Endothelial cell of umbilical vein (primary cell): ENCODE data around the gene MKRN1. TPM values are rescaled to one million over a fixed set of nuclear protein-coding genes. Genes with fewer than 3 reads are reported as not detected.

ENCODE experiments used
- BruUV-seq: library from RNA; stranded (reverse); fragments of 400-500 nt; replicated peaks from 2 replicates; lab custom pipeline; 2021; lab: Mats Ljungman, UMichigan
- CTCF ChIA-PET: fragments of 300-600, 350-600 bp; sonication (Branson Sonifier 250); formaldehyde crosslinking; loops from one replicate; lab custom pipeline; 2021; ENCODE audit warnings: antibody characterized with exemption, inconsistent platforms; lab: Charles Lee
- POLR2A ChIA-PET: fragments of 300-600, 350-600 bp; sonication (Branson Sonifier 250); formaldehyde crosslinking; loops from one replicate; lab custom pipeline; 2021; ENCODE audit warnings: antibody characterized with exemption, inconsistent platforms; lab: Charles Lee
- DNase-seq: peaks from one replicate; pipeline ENCODE4 v3.0.0-alpha.2; 2011; ENCODE audit warnings: low read depth, low spot score
- FAIRE-seq: peaks from 2 replicates; lab custom pipeline; 2011; peaks lifted over from hg19 to GRCh38; lab: Jason Lieb, UNC
- H2AFZ ChIP-seq: 2 replicates; pipeline ENCODE4 v1.6.0; 2012; ENCODE audit warnings: low read depth, low read length, control low read depth, inconsistent platforms
- H3K27ac ChIP-seq: 2 replicates; pipeline ENCODE4 v1.5.1; 2011; ENCODE audit warnings: low read depth, mild to moderate bottlenecking, control low read depth, low read length, moderate library complexity; ENCODE audit not compliant: insufficient read depth
- H3K27me3 ChIP-seq, 2 experiments: 2 replicates each; pipeline versions ENCODE4 v1.6.0 to v1.6.1; 2011; ENCODE audit warnings: low read length in 2 of 2, mixed read lengths in 1 of 2; ENCODE audit not compliant: control insufficient read depth in 2 of 2, insufficient read depth in 2 of 2
- H3K36me3 ChIP-seq, 2 experiments: 2 replicates in 1 of 2; 3 replicates in 1 of 2; pipeline ENCODE4 v1.5.1; 2011; ENCODE audit warnings: low read length in 2 of 2, mild to moderate bottlenecking in 1 of 2, moderate library complexity in 1 of 2; ENCODE audit not compliant: control insufficient read depth in 2 of 2, insufficient read depth in 2 of 2; ENCODE audit errors: extremely low read depth in 1 of 2
- H3K4me1 ChIP-seq: 3 replicates; pipeline ENCODE4 v1.5.1; 2011; ENCODE audit warnings: mild to moderate bottlenecking, low read length; ENCODE audit not compliant: control insufficient read depth, insufficient read depth; ENCODE audit errors: extremely low read depth
- H3K4me2 ChIP-seq: 2 replicates; pipeline ENCODE4 v1.6.1; 2011; ENCODE audit warnings: low read length, control low read depth, mixed read lengths; ENCODE audit not compliant: insufficient read depth
- H3K4me3 ChIP-seq, 3 experiments: fragments of 200-600 bp in 1 of 3; sonication (generic), shearing (Covaris generic) in 1 of 3; replicated peaks in 1 of 3; 2 replicates each; pipeline ENCODE4 v1.5.1; 2011 to 2016; ENCODE audit warnings: control low read depth in 3 of 3, low read length in 3 of 3, mild to moderate bottlenecking in 2 of 3, inconsistent platforms in 1 of 3, low read depth in 1 of 3, moderate library complexity in 1 of 3; ENCODE audit not compliant: insufficient read depth in 1 of 3
- H3K79me2 ChIP-seq: 2 replicates; pipeline ENCODE4 v1.6.0; 2012; ENCODE audit warnings: low read length, inconsistent platforms; ENCODE audit not compliant: control insufficient read depth, insufficient read depth
- H3K9ac ChIP-seq: replicated peaks from 2 replicates; pipeline ENCODE3; 2011; ENCODE audit warnings: low read length, control low read depth; ENCODE audit not compliant: insufficient read depth; ENCODE audit errors: extremely low read depth
- H3K9me1 ChIP-seq: replicated peaks from 3 replicates; pipeline ENCODE4 v1.6.0; 2011; ENCODE audit warnings: mild to moderate bottlenecking, low read length; ENCODE audit not compliant: control insufficient read depth, insufficient read depth; ENCODE audit errors: extremely low read depth
- H3K9me3 ChIP-seq: replicated peaks from 2 replicates; pipeline ENCODE4 v1.5.1; 2012; ENCODE audit warnings: low read length, inconsistent platforms; ENCODE audit not compliant: control insufficient read depth, insufficient read depth
- H4K20me1 ChIP-seq: replicated peaks from 2 replicates; pipeline ENCODE3; 2011; ENCODE audit warnings: mild to moderate bottlenecking, low read length; ENCODE audit not compliant: control insufficient read depth, insufficient read depth; ENCODE audit errors: extremely low read depth
- CTCF ChIP-seq, 2 donors: IDR thresholded peaks; 1 replicate in 1 of 2; 2 replicates in 1 of 2; pipeline ENCODE4 v1.5.1; 2011; ENCODE audit warnings: low read length in 2 of 2, mild to moderate bottlenecking in 2 of 2, moderate library complexity in 2 of 2, control low read depth in 1 of 2, inconsistent platforms in 1 of 2, low read depth in 1 of 2; ENCODE audit not compliant: insufficient read depth in 1 of 2; ENCODE audit errors: extremely low read depth in 1 of 2
- EZH2 ChIP-seq: IDR thresholded peaks from 2 replicates; pipeline ENCODE4 v1.6.1; 2012; ENCODE audit warnings: borderline replicate concordance, low read depth, mild to moderate bottlenecking, moderate library complexity, low read length, inconsistent platforms; ENCODE audit not compliant: severe bottlenecking
- FOS ChIP-seq: IDR thresholded peaks from 2 replicates; pipeline ENCODE4 v1.6.1; 2011; ENCODE audit warnings: mild to moderate bottlenecking, low read length, moderate library complexity, borderline replicate concordance; ENCODE audit not compliant: insufficient read depth
- GATA2 ChIP-seq: IDR thresholded peaks from 2 replicates; pipeline ENCODE4 v1.7.0; 2011; ENCODE audit warnings: low read depth, mild to moderate bottlenecking, moderate library complexity, mixed read lengths, low read length; ENCODE audit not compliant: insufficient read length, insufficient read depth
- JUN ChIP-seq: IDR thresholded peaks from 2 replicates; pipeline ENCODE4 v1.6.1; 2011; ENCODE audit warnings: borderline replicate concordance, low read depth; ENCODE audit not compliant: insufficient read length, insufficient read depth
- MAX ChIP-seq: IDR thresholded peaks from 2 replicates; pipeline ENCODE4 v1.6.1; 2011; ENCODE audit not compliant: insufficient read depth, insufficient read length
- MYC ChIP-seq: IDR thresholded peaks from one replicate; pipeline ENCODE4 v1.6.1; 2011; ENCODE audit warnings: mild to moderate bottlenecking, low read depth, low read length
- POLR2A ChIP-seq: IDR thresholded peaks from 2 replicates; pipeline ENCODE4 v1.6.1; 2012; ENCODE audit warnings: low read depth, mild to moderate bottlenecking, control low read depth, low read length
- POLR2AphosphoS5 ChIP-seq: IDR thresholded peaks from 2 replicates; pipeline ENCODE4 v1.6.1; 2012; ENCODE audit warnings: low read depth, mild to moderate bottlenecking, control low read depth, low read length, moderate library complexity; ENCODE audit not compliant: insufficient read depth
- dilution Hi-C: fragments of 300-500 bp; cut with MboI; formaldehyde crosslinking; loops from one replicate; pipeline ENCODE4 v1.15.0; 2019; ENCODE audit warnings: low sequenced_read_pairs; ENCODE audit not compliant: extremely low pct_ligation_motif_present
- intact Hi-C: fragments of 100-400 bp; cut with micrococcal nuclease; formaldehyde crosslinking; loops from one replicate; pipeline ENCODE4 v1.10.0; 2022
- polyA plus RNA-seq, 4 experiments: library from polyadenylated mRNA; depleted of rRNA in 3 of 4; stranded (reverse) in 3 of 4; unstranded in 1 of 4; fragments of >200 nt; gene quantifications; 2 replicates each; pipeline versions ENCODE4 v1.2.1 to v1.2.3, GENCODE V29; 2011 to 2012; ENCODE audit warnings: missing spikeins in 1 of 4
- total RNA-seq: library from RNA; stranded (reverse); gene quantifications from 2 replicates; pipeline ENCODE4 v1.2.3, GENCODE V29; 2021

The MKRN1 gene
- total and polyA plus RNA-seq, 2 donors (not counting 3 experiments of a cell fraction or from before 2014, with no cell fraction given) = 24.9 to 52.2 TPM

GRCh38 chr7:140417456-140418155 lies 61.7 kb downstream of the MKRN1 start:
- Histone ChIP-seq H2AFZ (no peak overlapping the region), H3K9me3 (no peaks in the 10 kb centered on the region), H3K27ac (no peak overlapping the region), H3K27me3 (peaks cover 0 to 2% of the 10 kb centered on the region in 2 experiments), H3K9me1 (no peaks in the 10 kb centered on the region), H3K4me2 (no peak overlapping the region), H3K4me3 (no peak overlapping the region), H3K36me3 (no peaks in the 10 kb centered on the region), H4K20me1 (no peaks in the 10 kb centered on the region), H3K79me2 (no peaks in the 10 kb centered on the region), H3K9ac (no peak overlapping the region), H3K4me1 (no peaks in the 10 kb centered on the region)
- dilution Hi-C loops = no loop called here
- TF ChIP-seq FOS = no peak
- ChIA-PET CTCF (interaction anchor here (0.6 to 1.3 kb wide), 4 partner anchors 9 to 100 kb away, joined by 3 to 4 read pairs (median 3); no protein-coding TSS in a partner anchor), POLR2A (no interaction called here)
- no peak for DNase-seq
- intact Hi-C loops = no loop called here
- FAIRE-seq = no peak
- BruUV-seq = no TSS peak

DNA sequence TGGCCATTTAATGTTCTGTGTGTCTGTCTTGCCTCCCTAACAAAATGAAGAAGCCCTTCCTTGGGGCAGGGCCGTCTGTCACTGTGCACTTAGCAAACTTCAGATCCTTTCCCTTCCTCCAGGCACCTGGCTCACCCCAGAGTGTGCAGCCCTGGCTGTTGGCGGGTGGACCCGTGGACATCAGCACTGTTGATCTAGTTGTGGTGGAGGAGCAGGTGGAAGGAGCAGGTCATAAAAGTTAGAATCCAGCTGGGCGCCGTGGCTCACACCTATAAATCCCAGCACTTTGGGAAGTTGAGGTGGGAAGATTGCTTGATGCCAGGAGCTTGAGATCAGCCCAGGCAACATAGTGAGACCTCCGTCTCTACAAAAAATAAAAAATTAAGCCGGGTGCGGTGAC lies 62.7 kb downstream of the MKRN1 start:
- BruUV-seq = no TSS peak
- Histone ChIP-seq H3K4me3 (no peak overlapping the region), H3K27ac (no peak overlapping the region), H2AFZ (no peak overlapping the region), H3K27me3 (peaks cover 0 to 2% of the 10 kb centered on the region in 2 experiments), H3K4me1 (no peaks in the 10 kb centered on the region), H3K4me2 (no peak overlapping the region), H3K36me3 (no peaks in the 10 kb centered on the region), H3K9me3 (no peaks in the 10 kb centered on the region), H3K9me1 (no peaks in the 10 kb centered on the region), H3K79me2 (no peaks in the 10 kb centered on the region), H4K20me1 (no peaks in the 10 kb centered on the region), H3K9ac (no peak overlapping the region)
- DNase-seq (no peak), FAIRE-seq (no peak)
- CTCF ChIA-PET = interaction anchor here (1.3 kb wide), 1 partner anchor 101 kb away, joined by 3 read pairs; no protein-coding TSS in a partner anchor
- POLR2A ChIA-PET = no interaction called here
- intact Hi-C loops = no loop called here
- TF ChIP-seq MYC = no peak
- TF ChIP-seq POLR2AphosphoS5 = no peak
- TF ChIP-seq FOS = no peak
- TF ChIP-seq JUN = no peak
- no peak for TF ChIP-seq CTCF (IDR thresholded peaks at IDR 0.05; ENCODE audit: extremely low read depth in 1 of 2, insufficient read depth in 1 of 2, low read depth in 1 of 2, low read length in 2 of 2)
- no peak for TF ChIP-seq EZH2
- no peak for TF ChIP-seq POLR2A
- TF ChIP-seq GATA2 = no peak
- no peak for TF ChIP-seq MAX
- dilution Hi-C loops = no loop called here
